CD4-positive, alpha-beta T cell (primary cell): ENCODE data around the gene DSE. TPM values are rescaled to one million over a fixed set of nuclear protein-coding genes. Genes with fewer than 3 reads are reported as not detected.

ENCODE experiments used
- ATAC-seq: fragments of 200-7000 bp; cut with Tn5 transposase; one replicate; pipeline ENCODE4 v1.10.0; 2022; ENCODE audit warnings: mild to moderate bottlenecking; ENCODE audit not compliant: poor library complexity
- CTCF ChIA-PET: fragments of 350-600 bp; sonication (Branson Sonifier 250); formaldehyde crosslinking; loops from one replicate; lab custom pipeline; 2021; ENCODE audit warnings: antibody characterized with exemption, inconsistent platforms; lab: Charles Lee
- POLR2A ChIA-PET: fragments of 350-600 bp; sonication (Branson Sonifier 250); formaldehyde crosslinking; loops from one replicate; lab custom pipeline; 2021; ENCODE audit warnings: antibody characterized with exemption, inconsistent platforms; lab: Charles Lee
- DNase-seq, 14 experiments: peaks; one replicate each; pipeline ENCODE4 v3.0.0-alpha.2; 2013 to 2020; ENCODE audit warnings: mixed read lengths in 2 of 14
- H3K27ac ChIP-seq, 2 donors: one replicate each; pipeline versions ENCODE4 v1.5.1 to v1.7.0; 2013; ENCODE audit warnings: low read length in 2 of 2, low read depth in 1 of 2, mild to moderate bottlenecking in 1 of 2
- H3K27me3 ChIP-seq, 2 experiments: 1 replicate in 1 of 2; 2 replicates in 1 of 2; pipeline versions ENCODE4 v1.6.1 to v1.7.0; 2013; ENCODE audit warnings: low read length in 2 of 2, control low read depth in 1 of 2, mild to moderate bottlenecking in 1 of 2, moderate library complexity in 1 of 2; ENCODE audit not compliant: insufficient read depth in 2 of 2, control insufficient read depth in 1 of 2
- H3K36me3 ChIP-seq: one replicate; pipeline ENCODE4 v1.6.1; 2013; ENCODE audit warnings: low read length, control low read depth; ENCODE audit not compliant: insufficient read depth
- H3K4me1 ChIP-seq: one replicate; pipeline ENCODE4 v1.6.1; 2013; ENCODE audit warnings: low read length, control low read depth; ENCODE audit not compliant: insufficient read depth
- H3K4me3 ChIP-seq: one replicate; pipeline ENCODE4 v1.5.1; 2013; ENCODE audit warnings: mild to moderate bottlenecking, low read length, moderate library complexity
- H3K9me3 ChIP-seq, 2 experiments: 1 replicate in 1 of 2; 2 replicates in 1 of 2; pipeline versions ENCODE4 v1.6.1 to v1.7.0; 2013; ENCODE audit warnings: low read length in 2 of 2, mild to moderate bottlenecking in 2 of 2, control low read depth in 1 of 2, moderate library complexity in 1 of 2; ENCODE audit not compliant: control insufficient read depth in 1 of 2, insufficient read depth in 1 of 2
- H3K27ac Mint-ChIP-seq: one replicate; pipeline ENCODE4 v1.8.0; 2020; ENCODE audit warnings: mixed read lengths
- H3K27me3 Mint-ChIP-seq: one replicate; pipeline ENCODE4 v1.8.0; 2021; ENCODE audit warnings: mixed read lengths
- H3K36me3 Mint-ChIP-seq: one replicate; pipeline ENCODE4 v1.8.0; 2021; ENCODE audit warnings: low read depth, mixed read lengths
- H3K4me1 Mint-ChIP-seq: one replicate; pipeline ENCODE4 v1.8.0; 2021; ENCODE audit warnings: low read depth, mixed read lengths
- H3K4me3 Mint-ChIP-seq: one replicate; pipeline ENCODE4 v1.8.0; 2020; ENCODE audit warnings: mild to moderate bottlenecking, mixed read lengths
- H3K9me3 Mint-ChIP-seq: one replicate; pipeline ENCODE4 v1.8.0; 2020; ENCODE audit warnings: mixed read lengths
- intact Hi-C, 2 experiments: fragments of 100-400 bp; cut with DNase I in 1 of 2; cut with micrococcal nuclease in 1 of 2; formaldehyde crosslinking; loops; one replicate each; pipeline versions ENCODE4 v1.15.1 to v1.9.0; 2023 to 2025; cut with DNase I, micrococcal nuclease
- total RNA-seq, 174 experiments: library from RNA in 2 of 174; stranded (reverse) in 2 of 174; gene quantifications; one replicate each; pipeline ENCODE4 v1.2.3 and lab custom pipeline; 2021 to 2026
- TF ChIP-seq, protein P1 (sequence below): fragments of 200-600 bp; IDR thresholded peaks from one replicate; pipeline ENCODE4 v1.8.0; 2022; ENCODE audit warnings: antibody characterized with exemption, mild to moderate bottlenecking

DSE gene
- total RNA-seq, 2 experiments from 2014 or later = 7.5 to 8.0 TPM

- peaks cover 33% of the 10 kb centered on the region for H3K4me1 Mint-ChIP-seq
- H3K4me3 ChIP-seq = peak within 1 kb of the TSS; percentile 60
- intact Hi-C loops = no loop called here
- H3K4me3 Mint-ChIP-seq = peak within 1 kb of the TSS; percentile 69
- ChIA-PET POLR2A (interaction anchor here (1.1 kb wide), 1 partner anchor 110 kb away, joined by 3 read pairs; the partner anchor contains the start of gene RWDD1), CTCF (no interaction called here)
- peaks cover 31% of the 10 kb centered on the region for H3K4me1 ChIP-seq
- H3K27ac Mint-ChIP-seq = no peak within 1 kb of the TSS
- peaks cover 3 to 5% of the 10 kb centered on the region in 2 experiments for H3K27me3 ChIP-seq
- TF ChIP-seq, protein P1, sequence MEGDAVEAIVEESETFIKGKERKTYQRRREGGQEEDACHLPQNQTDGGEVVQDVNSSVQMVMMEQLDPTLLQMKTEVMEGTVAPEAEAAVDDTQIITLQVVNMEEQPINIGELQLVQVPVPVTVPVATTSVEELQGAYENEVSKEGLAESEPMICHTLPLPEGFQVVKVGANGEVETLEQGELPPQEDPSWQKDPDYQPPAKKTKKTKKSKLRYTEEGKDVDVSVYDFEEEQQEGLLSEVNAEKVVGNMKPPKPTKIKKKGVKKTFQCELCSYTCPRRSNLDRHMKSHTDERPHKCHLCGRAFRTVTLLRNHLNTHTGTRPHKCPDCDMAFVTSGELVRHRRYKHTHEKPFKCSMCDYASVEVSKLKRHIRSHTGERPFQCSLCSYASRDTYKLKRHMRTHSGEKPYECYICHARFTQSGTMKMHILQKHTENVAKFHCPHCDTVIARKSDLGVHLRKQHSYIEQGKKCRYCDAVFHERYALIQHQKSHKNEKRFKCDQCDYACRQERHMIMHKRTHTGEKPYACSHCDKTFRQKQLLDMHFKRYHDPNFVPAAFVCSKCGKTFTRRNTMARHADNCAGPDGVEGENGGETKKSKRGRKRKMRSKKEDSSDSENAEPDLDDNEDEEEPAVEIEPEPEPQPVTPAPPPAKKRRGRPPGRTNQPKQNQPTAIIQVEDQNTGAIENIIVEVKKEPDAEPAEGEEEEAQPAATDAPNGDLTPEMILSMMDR = no peak
- H3K36me3 Mint-ChIP-seq = no peaks in the 10 kb centered on the region
- ATAC-seq (peak; percentile 13), DNase-seq (no peak)
- no peak within 1 kb of the TSS for H3K27ac ChIP-seq
- no peaks in the 10 kb centered on the region for H3K9me3 ChIP-seq
- no peaks in the 10 kb centered on the region for H3K9me3 Mint-ChIP-seq
- H3K27me3 Mint-ChIP-seq = peaks cover 28% of the 10 kb centered on the region
- no peaks in the 10 kb centered on the region for H3K36me3 ChIP-seq
Observed at GRCh38 chr6:116461331-116461931, 90.7 kb downstream of the DSE start, which contains the start of gene CALHM6. CALHM6 (plus strand) TSS chr6:116461375; CDS start chr6:116461930, 555 bp downstream.

- no peaks in the 10 kb centered on the region for H3K9me3 Mint-ChIP-seq
- H3K9me3 ChIP-seq = no peaks in the 10 kb centered on the region
- H3K27ac Mint-ChIP-seq = no peak overlapping the region
- H3K4me1 Mint-ChIP-seq = peaks cover 40% of the 10 kb centered on the region
- peaks cover 29% of the 10 kb centered on the region for H3K27me3 Mint-ChIP-seq
- DNase-seq = peak; percentile 7 to 88 (median 44)
- peak; percentile 94 for ATAC-seq
- no peaks in the 10 kb centered on the region for H3K36me3 ChIP-seq
- H3K4me3 ChIP-seq = peak overlapping the region; percentile 60
- ChIA-PET POLR2A (interaction anchor here (1.1 kb wide), 1 partner anchor 109 kb away, joined by 3 read pairs; the partner anchor contains the start of gene RWDD1), CTCF (no interaction called here)
- peak overlapping the region; percentile 69 for H3K4me3 Mint-ChIP-seq
- intact Hi-C loops = no loop called here
- H3K4me1 ChIP-seq = peaks cover 33% of the 10 kb centered on the region
- peaks cover 3 to 5% of the 10 kb centered on the region in 2 experiments for H3K27me3 ChIP-seq
- no peaks in the 10 kb centered on the region for H3K36me3 Mint-ChIP-seq
- TF ChIP-seq, protein P1 = no peak
- H3K27ac ChIP-seq = no peak overlapping the region
Observed at GRCh38 chr6:116461932-116462885, 91.5 kb downstream of the DSE start.

- Histone ChIP-seq H3K4me3 (no peak overlapping the region), H3K36me3 (no peaks in the 10 kb centered on the region), H3K4me1 (peaks cover 38% of the 10 kb centered on the region), H3K27ac (no peak overlapping the region), H3K27me3 (peaks cover 3 to 5% of the 10 kb centered on the region in 2 experiments), H3K9me3 (no peaks in the 10 kb centered on the region)
- Mint-ChIP-seq H3K36me3 (no peaks in the 10 kb centered on the region), H3K27ac (no peak overlapping the region), H3K4me3 (no peak overlapping the region), H3K4me1 (peaks cover 44% of the 10 kb centered on the region), H3K9me3 (no peaks in the 10 kb centered on the region), H3K27me3 (peaks cover 31% of the 10 kb centered on the region)
- CTCF ChIA-PET = no interaction called here
- DNase-seq = no peak
- intact Hi-C loops = no loop called here
- POLR2A ChIA-PET = no interaction called here
- no peak for ATAC-seq
- TF ChIP-seq, protein P1 = no peak
Observed at GRCh38 chr6:116463301-116463700, 92.6 kb downstream of the DSE start.
